Measurements from ENCODE around the gene FAM20A.
"Not testable (repeated sequence)": the region's sequence is repeated elsewhere in the genome, so short reads cannot be mapped to it uniquely, and the experiment has no call there.

The FAM20A gene

DNA sequence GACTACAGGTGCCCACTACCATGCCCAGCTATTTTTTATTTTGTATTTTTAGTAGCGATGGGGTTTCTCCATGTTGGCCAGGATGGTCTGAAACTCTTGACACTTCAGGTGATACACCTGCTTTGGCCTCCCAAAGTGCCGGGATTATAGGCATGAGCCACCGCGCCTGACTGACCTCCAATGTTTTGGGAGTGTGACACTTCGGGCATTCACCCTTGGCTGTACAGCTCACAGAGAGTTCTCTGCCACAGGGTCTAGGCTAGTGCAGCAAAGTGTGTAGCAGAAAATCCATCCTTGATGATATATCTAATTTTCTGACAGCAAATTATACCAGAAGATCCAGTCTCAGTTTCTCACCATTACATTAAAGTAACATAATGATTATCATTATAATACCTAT is 14.1 kb downstream of the FAM20A start:
- TF ChIP-seq, protein P1, sequence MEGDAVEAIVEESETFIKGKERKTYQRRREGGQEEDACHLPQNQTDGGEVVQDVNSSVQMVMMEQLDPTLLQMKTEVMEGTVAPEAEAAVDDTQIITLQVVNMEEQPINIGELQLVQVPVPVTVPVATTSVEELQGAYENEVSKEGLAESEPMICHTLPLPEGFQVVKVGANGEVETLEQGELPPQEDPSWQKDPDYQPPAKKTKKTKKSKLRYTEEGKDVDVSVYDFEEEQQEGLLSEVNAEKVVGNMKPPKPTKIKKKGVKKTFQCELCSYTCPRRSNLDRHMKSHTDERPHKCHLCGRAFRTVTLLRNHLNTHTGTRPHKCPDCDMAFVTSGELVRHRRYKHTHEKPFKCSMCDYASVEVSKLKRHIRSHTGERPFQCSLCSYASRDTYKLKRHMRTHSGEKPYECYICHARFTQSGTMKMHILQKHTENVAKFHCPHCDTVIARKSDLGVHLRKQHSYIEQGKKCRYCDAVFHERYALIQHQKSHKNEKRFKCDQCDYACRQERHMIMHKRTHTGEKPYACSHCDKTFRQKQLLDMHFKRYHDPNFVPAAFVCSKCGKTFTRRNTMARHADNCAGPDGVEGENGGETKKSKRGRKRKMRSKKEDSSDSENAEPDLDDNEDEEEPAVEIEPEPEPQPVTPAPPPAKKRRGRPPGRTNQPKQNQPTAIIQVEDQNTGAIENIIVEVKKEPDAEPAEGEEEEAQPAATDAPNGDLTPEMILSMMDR (IDR thresholded peaks at IDR 0.05; ENCODE audit: control insufficient read depth, extremely low read depth, insufficient read depth): no peak
- DNase-seq (ENCODE audit: low read depth): no peak
- H3K4me3 ChIP-seq (ENCODE audit: low read depth, low read length): no peak overlapping the region

DNA sequence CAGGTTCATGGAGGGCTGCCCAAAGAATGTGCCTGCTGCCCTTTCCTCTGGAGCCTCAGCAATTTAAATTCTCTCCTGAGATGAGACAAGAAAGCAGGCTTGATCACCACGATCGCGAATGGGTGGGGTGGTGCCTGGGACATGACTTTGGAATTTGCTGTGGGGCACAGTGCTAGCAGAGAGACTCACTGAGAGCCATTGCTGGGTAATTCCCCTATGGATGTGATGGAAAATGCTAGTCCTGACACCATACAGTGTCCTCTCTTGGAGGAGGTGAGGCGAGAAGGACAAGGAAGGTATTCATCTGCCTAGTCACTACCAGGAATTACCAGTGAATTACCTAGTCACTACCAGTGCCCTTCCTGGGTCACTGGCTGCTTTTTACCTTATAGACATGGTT is 15.5 kb downstream of the FAM20A start:
- DNase-seq (ENCODE audit: low read depth): no peak
- TF ChIP-seq, protein P1 (IDR thresholded peaks at IDR 0.05; ENCODE audit: control insufficient read depth, extremely low read depth, insufficient read depth): no peak
- H3K4me3 ChIP-seq (ENCODE audit: low read depth, low read length): no peak overlapping the region

DNA sequence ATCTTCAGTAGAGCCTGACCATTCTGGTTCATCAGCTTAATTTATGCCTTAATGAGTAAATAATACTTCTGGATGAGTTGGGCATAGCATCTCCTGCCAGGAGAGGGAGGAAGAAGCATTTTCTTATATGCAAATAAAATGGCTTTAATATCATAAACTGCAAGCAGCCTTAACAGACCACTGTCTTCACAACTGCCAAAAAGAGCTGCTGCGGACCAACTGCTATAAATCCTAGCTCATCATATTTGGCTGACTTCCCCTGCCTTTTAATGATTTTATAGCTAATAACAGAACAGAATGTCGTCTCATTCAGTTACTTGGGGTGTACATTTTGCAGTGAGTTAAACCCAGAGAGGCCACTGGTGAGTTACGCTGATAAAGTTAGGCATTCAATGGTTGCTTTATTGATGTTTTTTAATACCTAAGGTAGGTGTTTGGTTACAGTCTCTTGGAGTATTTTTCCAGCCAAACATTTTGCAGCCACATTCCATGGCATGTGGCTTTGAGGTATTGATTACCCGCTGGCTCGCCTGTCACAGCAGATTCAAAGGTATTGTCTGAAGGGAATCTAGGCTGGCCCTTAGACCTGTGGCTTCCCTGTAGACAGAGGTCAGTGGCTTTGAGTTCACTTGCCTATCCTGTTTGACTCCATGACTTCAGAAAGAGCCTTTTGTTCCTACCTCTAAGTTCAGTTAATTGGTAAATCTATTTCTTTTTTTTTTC is 16.4 kb downstream of the FAM20A start:
- H3K4me3 ChIP-seq (ENCODE audit: low read depth, low read length): no peak overlapping the region
- DNase-seq (ENCODE audit: low read depth): peak; percentile 4
- TF ChIP-seq, protein P1 (IDR thresholded peaks at IDR 0.05; ENCODE audit: control insufficient read depth, extremely low read depth, insufficient read depth): no peak

DNA sequence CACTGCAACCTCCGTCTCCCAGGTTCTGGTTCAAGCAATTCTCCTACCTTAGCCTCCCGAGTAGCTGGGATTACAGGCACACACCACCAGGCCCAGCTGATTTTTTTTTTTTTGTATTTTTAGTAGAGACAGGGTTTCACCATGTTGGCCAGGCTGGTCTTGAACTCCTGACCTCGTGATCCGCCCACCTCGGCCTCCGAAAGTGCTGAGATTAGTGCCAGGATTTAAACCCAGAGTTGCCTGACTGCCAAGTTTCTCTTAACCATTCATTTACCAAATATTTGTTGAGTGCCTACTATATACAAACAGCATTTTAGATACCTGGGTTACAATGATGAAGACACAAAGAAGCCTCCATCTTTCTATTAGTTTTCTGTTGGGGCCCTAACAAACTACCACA is 18.3 kb downstream of the FAM20A start:
- DNase-seq (ENCODE audit: low read depth); H3K4me3 ChIP-seq (ENCODE audit: low read depth, low read length): not testable (repeated sequence)

DNA sequence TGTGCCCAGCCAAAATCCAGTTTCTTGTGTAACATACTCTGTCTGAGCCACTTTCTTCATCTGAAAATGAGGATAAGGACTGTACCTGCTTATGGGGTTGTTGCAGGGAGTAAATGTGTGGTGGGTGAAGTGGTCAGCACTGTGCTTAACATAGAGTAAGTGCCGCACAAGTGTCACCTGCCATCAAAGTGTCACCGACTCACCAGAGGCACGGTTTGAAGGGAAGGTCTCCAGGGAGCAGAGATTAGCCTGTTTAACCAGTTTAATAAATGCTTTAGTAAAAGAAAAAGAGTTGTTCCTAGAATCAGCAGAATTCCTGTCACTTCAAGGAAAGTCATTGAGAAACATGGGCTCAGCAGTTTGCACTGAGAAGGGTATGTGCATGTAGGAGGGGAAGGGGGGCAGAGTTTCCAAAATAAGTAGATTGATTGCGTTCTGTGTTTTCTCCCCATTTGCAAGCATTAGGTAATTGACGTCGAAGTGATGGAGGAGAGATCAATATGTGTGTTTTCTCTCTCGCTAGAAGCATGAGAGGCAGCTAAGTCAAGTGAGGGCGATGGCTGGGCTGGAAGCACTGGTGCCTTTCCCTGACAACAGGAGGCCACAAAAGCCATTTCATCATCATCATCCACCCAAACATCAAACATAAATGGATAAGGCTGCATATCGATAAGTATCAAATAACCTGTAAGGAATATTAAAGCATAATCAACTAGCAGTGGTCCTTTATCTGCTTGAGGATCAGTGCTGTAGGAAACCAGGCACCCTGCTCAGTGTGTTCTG is 19.1 kb downstream of the FAM20A start:
- DNase-seq (ENCODE audit: low read depth): no peak
- TF ChIP-seq, protein P1 (IDR thresholded peaks at IDR 0.05; ENCODE audit: control insufficient read depth, extremely low read depth, insufficient read depth): no peak
- H3K4me3 ChIP-seq (ENCODE audit: low read depth, low read length): no peak overlapping the region

DNA sequence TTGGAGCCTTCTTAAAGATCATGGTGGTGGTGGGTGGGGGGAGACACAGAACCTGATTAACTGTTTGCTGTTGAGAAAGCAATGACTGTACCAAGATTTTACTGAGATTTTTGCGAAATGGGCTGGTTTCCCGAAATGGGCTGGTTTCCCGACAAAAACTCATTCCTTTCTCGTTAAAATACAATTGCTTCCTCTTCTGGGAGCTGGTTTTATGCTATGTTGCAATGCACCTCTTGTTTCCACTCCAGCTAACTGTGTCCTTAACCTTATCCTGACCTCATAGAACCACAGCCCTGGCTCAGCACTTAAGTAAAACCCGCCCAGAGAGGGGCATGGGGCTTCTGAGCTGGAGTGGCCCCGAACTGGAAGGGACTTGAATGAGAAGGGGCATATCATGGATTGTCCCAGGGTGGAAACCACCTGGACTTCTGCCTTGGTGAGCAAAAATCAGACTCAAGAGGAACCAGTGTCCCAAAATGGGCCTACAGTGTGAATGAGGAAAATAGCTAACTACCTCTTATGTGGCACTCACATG is 20.9 kb downstream of the FAM20A start:
- H3K4me3 ChIP-seq (ENCODE audit: low read depth, low read length): no peak overlapping the region
- TF ChIP-seq, protein P1 (IDR thresholded peaks at IDR 0.05; ENCODE audit: control insufficient read depth, extremely low read depth, insufficient read depth): no peak
- DNase-seq (ENCODE audit: low read depth): no peak

DNA sequence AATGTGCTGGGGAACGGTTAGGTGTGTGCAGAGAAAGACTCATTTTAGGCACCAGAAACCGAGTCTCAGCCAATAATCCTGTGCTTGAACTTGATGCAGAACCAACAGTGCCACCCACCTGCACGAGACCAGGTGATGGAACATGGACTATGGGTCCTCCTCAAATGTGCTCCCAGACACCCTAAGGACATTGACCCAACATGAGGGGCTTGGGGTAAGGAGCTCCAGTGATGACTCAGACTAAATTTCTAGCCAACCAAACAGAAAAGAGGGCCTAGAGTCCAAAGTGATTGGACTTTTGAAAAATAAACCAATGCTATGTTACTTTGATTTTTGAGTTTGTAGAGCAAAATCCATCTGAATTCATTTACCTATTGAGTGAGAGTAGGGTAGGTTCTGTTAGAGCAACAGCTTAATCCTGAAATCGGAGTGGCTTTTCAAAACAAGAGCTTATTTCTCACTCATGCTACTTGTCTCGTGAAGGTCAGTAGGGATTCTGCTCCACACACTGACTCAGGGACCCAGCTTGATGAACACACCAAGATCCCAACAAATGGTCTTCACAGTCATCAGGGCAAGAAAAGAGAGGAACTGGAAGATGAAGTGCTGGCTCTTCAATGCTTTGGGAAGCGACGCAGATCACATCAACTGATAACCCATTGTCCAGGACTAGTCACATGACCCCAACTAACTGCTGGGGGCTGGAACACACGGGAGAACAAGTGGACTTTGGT is 21.8 kb downstream of the FAM20A start:
- TF ChIP-seq, protein P1 (IDR thresholded peaks at IDR 0.05; ENCODE audit: control insufficient read depth, extremely low read depth, insufficient read depth): no peak
- H3K4me3 ChIP-seq (ENCODE audit: low read depth, low read length): no peak overlapping the region
- no peak for DNase-seq (ENCODE audit: low read depth)

Measured in LNCaP clone FGC (cell line).